ENCODE measurements around the gene PRRG3. TPM values are rescaled to one million over a fixed set of nuclear protein-coding genes. Genes with fewer than 3 reads are reported as not detected.

PRRG3 gene
- total RNA-seq: 1 to 10 TPM in 1 of 2 donors, under 1 TPM in 1; 0.68 to 1.2 TPM

GRCh38 chrX:151694661-151695582, at the start of gene PRRG3:
Gene PRRG3, plus strand, starts transcription at chrX:151695458. Its CDS starts 3,357 bp downstream, at chrX:151698815.
- no peak within 1 kb of the TSS for H3K4me3 ChIP-seq

GRCh38 chrX:151675121-151675746, 20.0 kb upstream of the PRRG3 start:
- H3K27ac ChIP-seq: no peak overlapping the region
- 53% methylated on average over 5 of the region's 6 CpGs for WGBS

More at GRCh38 chrX:151694661-151695582, at the start of gene PRRG3:
- WGBS: 0% methylated on average over 8 of the region's 100 CpGs
- Histone ChIP-seq H3K4me1 (replicated peaks) (no peaks in the 10 kb centered on the region), H3K36me3 (no peaks in the 10 kb centered on the region), H3K27ac (no peak within 1 kb of the TSS), H3K9me3 (no peaks in the 10 kb centered on the region), H3K27me3 (replicated peaks; ENCODE audit: insufficient read depth) (no peaks in the 10 kb centered on the region)
- TF ChIP-seq POLR2A (IDR thresholded peaks at IDR 0.05) (no peak), CTCF (IDR thresholded peaks at IDR 0.05) (no peak), POLR2AphosphoS5 (IDR thresholded peaks at IDR 0.05) (no peak)
- no peak for DNase-seq (ENCODE audit: low spot score)
- intact Hi-C loops (cut with DNase I): no loop called here

GRCh38 chrX:151676196-151676595, 19.1 kb upstream of the PRRG3 start:
- Histone ChIP-seq H3K9me3 (no peaks in the 10 kb centered on the region), H3K27me3 (replicated peaks; ENCODE audit: insufficient read depth) (no peaks in the 10 kb centered on the region), H3K4me1 (replicated peaks) (no peaks in the 10 kb centered on the region), H3K36me3 (no peaks in the 10 kb centered on the region), H3K27ac (no peak overlapping the region), H3K4me3 (no peak overlapping the region)
- TF ChIP-seq CTCF (IDR thresholded peaks at IDR 0.05) (no peak), POLR2AphosphoS5 (IDR thresholded peaks at IDR 0.05) (no peak)
- 77% methylated on average over 4 of the region's 4 CpGs for WGBS
- DNase-seq (ENCODE audit: low spot score): no peak
- intact Hi-C loops (cut with DNase I): no loop called here

More at GRCh38 chrX:151675121-151675746, 20.0 kb upstream of the PRRG3 start:
- no peaks in the 10 kb centered on the region for H3K27me3 ChIP-seq (replicated peaks; ENCODE audit: insufficient read depth)
- no peak for DNase-seq (ENCODE audit: low spot score)
- TF ChIP-seq POLR2AphosphoS5 (IDR thresholded peaks at IDR 0.05): no peak
- no peak for TF ChIP-seq CTCF (IDR thresholded peaks at IDR 0.05)
- no peak for TF ChIP-seq POLR2A (IDR thresholded peaks at IDR 0.05)
- no peaks in the 10 kb centered on the region for H3K4me1 ChIP-seq (replicated peaks)
- intact Hi-C loops (cut with DNase I): no loop called here
- H3K9me3 ChIP-seq: no peaks in the 10 kb centered on the region
- no peak overlapping the region for H3K4me3 ChIP-seq
- H3K36me3 ChIP-seq: no peaks in the 10 kb centered on the region

- H3K4me1 ChIP-seq (replicated peaks): no peaks in the 10 kb centered on the region
- TF ChIP-seq CTCF (IDR thresholded peaks at IDR 0.05) (no peak), POLR2A (IDR thresholded peaks at IDR 0.05) (no peak), POLR2AphosphoS5 (IDR thresholded peaks at IDR 0.05) (no peak)
- intact Hi-C loops (cut with DNase I): no loop called here
- H3K27me3 ChIP-seq (replicated peaks; ENCODE audit: insufficient read depth): no peaks in the 10 kb centered on the region
- H3K4me3 ChIP-seq: no peak overlapping the region
- H3K9me3 ChIP-seq: no peaks in the 10 kb centered on the region
- whole genome bisulfite sequencing: 58% methylated on average over 5 of the region's 5 CpGs
- H3K36me3 ChIP-seq: no peaks in the 10 kb centered on the region
- no peak for DNase-seq (ENCODE audit: low spot score)
- H3K27ac ChIP-seq: no peak overlapping the region
These were observed 15.4 kb upstream of the PRRG3 start for GRCh38 chrX:151679798-151680402.

All from prostate gland (tissue), 2 donors.